Activated naive CD8-positive, alpha-beta T cell treated with anti-CD3 and anti-CD28 coated beads, Interleukin-2, amount 50 U/mL, for 24 hours (primary cell): Measurements from ENCODE around the gene FBXO8.

Experiments used
- ATAC-seq: fragments of 150-1000 bp; cut with Tn5 transposase; one replicate; pipeline ENCODE4 v1.10.0; 2021
- DNase-seq: peaks from one replicate; pipeline ENCODE4 v3.0.0; 2021
- H3K27ac Mint-ChIP-seq: one replicate; pipeline ENCODE4 v1.8.0; 2021; ENCODE audit warnings: mild to moderate bottlenecking, mixed read lengths
- H3K27me3 Mint-ChIP-seq: one replicate; pipeline ENCODE4 v1.8.0; 2021; ENCODE audit warnings: mixed read lengths
- H3K36me3 Mint-ChIP-seq: one replicate; pipeline ENCODE4 v1.8.0; 2021; ENCODE audit warnings: low read depth, mixed read lengths
- H3K4me1 Mint-ChIP-seq: one replicate; pipeline ENCODE4 v1.8.0; 2021; ENCODE audit warnings: mixed read lengths
- H3K4me3 Mint-ChIP-seq: one replicate; pipeline ENCODE4 v1.8.0; 2021; ENCODE audit warnings: mild to moderate bottlenecking, moderate library complexity, mixed read lengths
- H3K9me3 Mint-ChIP-seq: one replicate; pipeline ENCODE4 v1.8.0; 2021; ENCODE audit warnings: mixed read lengths

FBXO8 gene

GRCh38 chr4:174192943-174193342 lies 90.5 kb downstream of the FBXO8 start:
- DNase-seq (no peak), ATAC-seq (no peak)
- no peak overlapping the region for H3K27ac Mint-ChIP-seq
- H3K4me1 Mint-ChIP-seq, result no peaks in the 10 kb centered on the region
- no peak overlapping the region for H3K4me3 Mint-ChIP-seq
- no peaks in the 10 kb centered on the region for H3K9me3 Mint-ChIP-seq
- peaks cover 27% of the 10 kb centered on the region for H3K27me3 Mint-ChIP-seq
- no peaks in the 10 kb centered on the region for H3K36me3 Mint-ChIP-seq

DNA sequence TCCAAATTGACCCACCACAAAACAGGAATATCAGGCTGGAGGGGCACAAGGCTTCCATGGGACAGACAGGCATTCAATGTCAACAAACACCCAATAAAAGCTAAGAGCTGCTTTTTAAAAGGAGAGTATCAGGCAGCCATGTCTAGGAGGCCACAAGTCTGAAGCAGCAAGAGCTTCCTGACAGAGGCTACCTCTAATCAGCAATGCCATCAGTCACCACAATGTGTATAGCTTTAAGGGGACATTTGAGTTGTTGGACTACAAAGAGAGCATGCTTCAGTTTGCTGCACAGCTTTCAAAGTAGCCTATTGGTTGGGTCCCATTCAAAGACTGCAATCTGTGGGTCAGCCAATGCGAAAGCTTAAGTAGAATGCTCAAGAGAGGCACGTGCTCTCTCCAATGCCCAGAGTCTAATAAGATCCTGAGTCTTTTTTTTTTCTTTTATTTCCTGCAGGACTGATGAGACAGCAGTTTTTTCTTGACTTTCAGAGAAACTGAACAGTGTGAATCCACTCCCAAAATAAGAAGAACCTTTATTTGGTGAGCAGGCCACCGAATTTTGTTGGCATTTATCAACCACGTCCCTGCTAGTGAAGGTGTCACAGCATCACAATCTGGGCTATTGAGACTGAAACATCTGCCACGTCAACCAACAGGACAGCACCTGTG lies 92.5 kb downstream of the FBXO8 start:
- Mint-ChIP-seq H3K4me1 (no peaks in the 10 kb centered on the region), H3K27me3 (peaks cover 34% of the 10 kb centered on the region), H3K36me3 (no peaks in the 10 kb centered on the region), H3K9me3 (no peaks in the 10 kb centered on the region), H3K27ac (no peak overlapping the region), H3K4me3 (no peak overlapping the region)
- DNase-seq (no peak), ATAC-seq (no peak)

DNA sequence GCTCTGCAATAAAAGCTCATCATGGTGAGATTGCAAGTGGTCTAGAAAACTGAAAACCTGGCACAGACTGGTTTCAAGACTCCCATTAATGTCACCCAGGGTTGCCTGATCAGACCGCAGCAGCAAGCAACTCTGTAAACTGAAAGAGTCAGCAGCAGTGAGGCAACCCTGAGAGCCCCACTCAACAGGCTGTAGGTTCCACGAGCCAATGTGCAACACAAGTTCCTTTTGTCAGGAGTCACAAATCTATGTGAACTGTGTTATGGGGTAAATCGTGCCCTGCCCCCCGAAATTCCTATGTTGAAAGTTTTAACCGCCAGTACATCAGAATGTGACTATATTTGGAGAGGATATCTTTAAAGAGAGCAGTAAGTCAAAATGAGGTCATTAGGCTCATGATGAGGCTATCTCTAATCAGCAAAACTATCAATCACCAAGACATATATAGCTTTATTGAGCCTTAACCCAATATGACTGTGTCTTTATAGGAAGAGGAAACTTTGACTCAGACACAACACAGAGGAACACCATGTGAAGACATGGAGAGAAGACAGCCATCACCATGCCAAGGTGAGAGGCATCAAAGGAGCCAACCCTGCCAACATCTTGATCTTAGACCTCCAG lies 94.0 kb downstream of the FBXO8 start:
- no peak for DNase-seq
- Mint-ChIP-seq H3K9me3 (no peaks in the 10 kb centered on the region), H3K27ac (no peak overlapping the region), H3K27me3 (peaks cover 24% of the 10 kb centered on the region), H3K36me3 (no peaks in the 10 kb centered on the region), H3K4me3 (no peak overlapping the region), H3K4me1 (no peaks in the 10 kb centered on the region)
- ATAC-seq, result peak; percentile 28
